BE2C (cell line): ENCODE results near the gene TOM1.
A peak's percentile ranks its signal among the peaks of the same experiment; 100 is the strongest.

Experiments used
- DNase-seq: peaks from one replicate; pipeline ENCODE4 v3.0.0-alpha.2; 2020
- H3K27me3 ChIP-seq: fragments of 250-450 bp; sonication (Bioruptor Pico); 2 replicates; pipeline ENCODE4 v1.5.1; 2020; ENCODE audit warnings: mild to moderate bottlenecking
- H3K36me3 ChIP-seq: fragments of 250-450 bp; sonication (Bioruptor Pico); 2 replicates; pipeline ENCODE4 v1.5.1; 2020; ENCODE audit warnings: mild to moderate bottlenecking
- H3K4me1 ChIP-seq: fragments of 250-450 bp; sonication (Bioruptor Pico); 2 replicates; pipeline ENCODE4 v1.5.1; 2020
- H3K4me3 ChIP-seq: 2 replicates; pipeline ENCODE4 v1.5.1; 2011; ENCODE audit warnings: low read depth, low read length
- H3K9me3 ChIP-seq: fragments of 250-450 bp; sonication (Bioruptor Pico); 2 replicates; pipeline ENCODE4 v1.5.1; 2020
- CTCF ChIP-seq: IDR thresholded peaks from 2 replicates; pipeline ENCODE4 v1.5.1; 2012; ENCODE audit warnings: mild to moderate bottlenecking, low read depth, low read length

TOM1 gene

DNA sequence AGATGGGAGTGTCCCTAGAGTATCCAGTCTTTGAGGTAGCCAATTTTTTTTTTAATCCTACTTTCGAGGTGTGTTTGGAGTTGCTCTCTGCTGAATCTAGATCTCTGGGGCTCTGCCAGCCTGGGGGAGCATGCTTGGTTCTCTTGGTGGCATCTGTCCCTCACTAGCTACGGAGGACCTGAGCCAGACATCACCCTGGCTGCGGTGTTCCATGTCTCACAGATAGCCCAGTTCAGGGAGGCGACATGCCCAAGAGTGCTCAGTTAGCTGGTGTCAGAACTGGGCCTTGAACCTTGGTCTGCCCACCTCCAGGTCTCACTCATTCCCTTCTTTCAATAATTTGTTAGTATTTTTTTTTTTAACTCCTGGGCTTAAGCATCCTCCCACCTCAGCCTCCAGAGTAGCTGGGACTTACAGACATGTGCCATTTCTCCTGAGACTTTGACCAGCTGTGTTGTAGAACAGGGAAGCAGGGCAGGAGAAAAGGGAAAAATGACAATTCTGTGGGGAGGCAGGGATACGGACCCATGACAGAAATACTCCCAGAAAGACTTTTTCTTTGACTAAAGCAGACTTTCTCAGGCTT is 81.8 kb downstream of the TOM1 start:
- no peak for TF ChIP-seq CTCF
- Histone ChIP-seq H3K36me3 (no peaks in the 10 kb centered on the region), H3K4me3 (peak overlapping the region; percentile 66), H3K9me3 (no peaks in the 10 kb centered on the region), H3K27me3 (no peaks in the 10 kb centered on the region; the same call in 1 of the 2 replicates), H3K4me1 (peaks cover 6% of the 10 kb centered on the region)
- DNase-seq: no peak

GRCh38 chr22:35383679-35384071 is 84.0 kb downstream of the TOM1 start:
- TF ChIP-seq CTCF: no peak
- H3K9me3 ChIP-seq: no peaks in the 10 kb centered on the region

GRCh38 chr22:35384527-35384926 is 84.8 kb downstream of the TOM1 start:
- Histone ChIP-seq H3K36me3 (no peaks in the 10 kb centered on the region), H3K4me1 (no peaks in the 10 kb centered on the region), H3K4me3 (no peak overlapping the region), H3K27me3 (no peaks in the 10 kb centered on the region), H3K9me3 (no peaks in the 10 kb centered on the region)
- no peak for TF ChIP-seq CTCF
- DNase-seq: no peak

More at GRCh38 chr22:35383679-35384071, 84.0 kb downstream of the TOM1 start:
- no peak for DNase-seq
- Histone ChIP-seq H3K27me3 (no peaks in the 10 kb centered on the region), H3K36me3 (no peaks in the 10 kb centered on the region), H3K4me1 (no peaks in the 10 kb centered on the region), H3K4me3 (no peak overlapping the region)

GRCh38 chr22:35384975-35385588 is 85.4 kb downstream of the TOM1 start:
- no peaks in the 10 kb centered on the region for H3K36me3 ChIP-seq
- no peaks in the 10 kb centered on the region for H3K27me3 ChIP-seq
- no peak for DNase-seq
- TF ChIP-seq CTCF: no peak
- H3K9me3 ChIP-seq: no peaks in the 10 kb centered on the region
- H3K4me3 ChIP-seq: no peak overlapping the region
- H3K4me1 ChIP-seq: no peaks in the 10 kb centered on the region

- Histone ChIP-seq H3K27me3 (no peaks in the 10 kb centered on the region), H3K4me1 (no peaks in the 10 kb centered on the region), H3K36me3 (no peaks in the 10 kb centered on the region), H3K9me3 (no peaks in the 10 kb centered on the region), H3K4me3 (no peak overlapping the region)
- no peak for TF ChIP-seq CTCF
- DNase-seq: no peak
These were observed 87.1 kb downstream of the TOM1 start for GRCh38 chr22:35386670-35387288.

GRCh38 chr22:35390933-35391332 is 91.2 kb downstream of the TOM1 start:
- H3K4me1 ChIP-seq: no peaks in the 10 kb centered on the region
- no peak for TF ChIP-seq CTCF
- no peaks in the 10 kb centered on the region for H3K27me3 ChIP-seq
- no peaks in the 10 kb centered on the region for H3K36me3 ChIP-seq
- H3K4me3 ChIP-seq: no peak overlapping the region
- no peaks in the 10 kb centered on the region for H3K9me3 ChIP-seq
- no peak for DNase-seq
